Measurements from ENCODE around the gene HOXA11. TPM values are rescaled to one million over a fixed set of nuclear protein-coding genes. Genes with fewer than 3 reads are reported as not detected.

The HOXA11 gene
- total and polyA plus RNA-seq, 5 donors: not detected

DNA sequence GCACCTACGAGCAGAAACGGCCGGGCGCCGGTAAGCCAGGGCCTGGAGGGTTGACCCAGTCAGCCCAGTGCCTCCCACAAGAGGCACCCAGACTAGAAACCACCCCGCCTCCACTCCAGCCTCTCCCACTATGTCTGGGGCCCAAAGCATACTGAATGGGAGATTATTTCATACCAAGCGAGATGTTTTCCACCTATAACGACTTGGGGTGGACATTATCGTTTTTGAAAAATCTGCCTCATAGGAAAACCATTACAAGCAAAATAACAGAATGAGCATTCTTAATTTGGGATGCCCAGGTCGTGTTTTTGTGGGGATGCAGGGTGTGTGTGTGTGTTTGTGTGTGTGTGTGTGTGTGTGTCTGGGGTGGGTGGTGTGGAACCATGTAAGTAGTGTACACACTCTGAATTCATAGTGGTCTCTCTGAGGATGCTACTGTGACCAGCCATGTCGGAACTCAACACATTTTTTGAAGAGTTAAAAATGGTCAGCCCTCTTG is 39.1 kb downstream of the HOXA11 start:
- 44% methylated on average over 11 of the region's 11 CpGs for WGBS
- H3K27me3 ChIP-seq (ENCODE audit: control insufficient read depth, insufficient read depth): peaks cover 3% of the 10 kb centered on the region
- H3K4me3 ChIP-seq (ENCODE audit: low read length): no peak overlapping the region
- intact Hi-C loops (cut with DNase I): loop anchor here in 1 of 4 donors (5.0 kb wide), 1 partner anchor 294 kb away; no protein-coding TSS in a partner anchor
- no peak overlapping the region for H3K27ac ChIP-seq (ENCODE audit: low read length)
- no peaks in the 10 kb centered on the region for H3K9me3 ChIP-seq (ENCODE audit: control insufficient read depth, low read length)
- H3K4me1 ChIP-seq (ENCODE audit: control insufficient read depth, insufficient read depth, low read length): no peaks in the 10 kb centered on the region
- no peak for DNase-seq
- no peak for ATAC-seq

GRCh38 chr7:27145165-27145913 is 39.7 kb downstream of the HOXA11 start:
- Histone ChIP-seq H3K4me3 (ENCODE audit: low read length) (peak overlapping the region; percentile 0), H3K27ac (ENCODE audit: low read length) (no peak overlapping the region), H3K27me3 (ENCODE audit: control insufficient read depth, insufficient read depth) (peaks cover 3% of the 10 kb centered on the region), H3K4me1 (ENCODE audit: control insufficient read depth, insufficient read depth, low read length) (no peaks in the 10 kb centered on the region), H3K9me3 (ENCODE audit: control insufficient read depth, low read length) (no peaks in the 10 kb centered on the region)
- 37% methylated on average over 47 of the region's 47 CpGs for WGBS
- intact Hi-C loops (cut with DNase I): loop anchor here in 1 of 4 donors (5.0 kb wide), 1 partner anchor 293 kb away; no protein-coding TSS in a partner anchor
- DNase-seq (peak in 1 of 3 donors; percentile 15), ATAC-seq (no peak)

DNA sequence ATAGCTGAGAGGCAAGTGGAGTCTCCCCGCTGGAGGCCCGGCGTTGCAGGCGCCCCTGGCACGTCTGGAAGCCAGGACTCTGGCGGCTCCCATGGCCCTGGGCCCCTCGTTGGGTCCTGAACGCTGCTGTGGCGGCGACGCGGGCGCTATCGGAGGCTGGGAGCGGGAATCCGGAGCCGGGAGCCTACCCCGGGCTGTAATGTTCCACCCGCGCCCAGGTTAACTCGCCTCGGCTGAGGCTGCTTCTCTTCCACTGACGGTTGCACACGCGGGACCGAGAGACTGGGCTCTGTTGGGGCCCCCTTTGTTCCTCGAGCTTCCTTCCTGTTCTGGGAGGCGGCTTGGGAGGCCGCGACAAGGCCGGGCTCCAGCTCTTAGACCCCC is 40.3 kb downstream of the HOXA11 start:
- Histone ChIP-seq H3K27ac (ENCODE audit: low read length) (no peak overlapping the region), H3K27me3 (ENCODE audit: control insufficient read depth, insufficient read depth) (peaks cover 3% of the 10 kb centered on the region), H3K9me3 (ENCODE audit: control insufficient read depth, low read length) (no peaks in the 10 kb centered on the region), H3K4me3 (ENCODE audit: low read length) (peak overlapping the region; percentile 0), H3K4me1 (ENCODE audit: control insufficient read depth, insufficient read depth, low read length) (no peaks in the 10 kb centered on the region)
- intact Hi-C loops (cut with DNase I): loop anchor here in 1 of 4 donors (5.0 kb wide), 1 partner anchor 292 kb away; no protein-coding TSS in a partner anchor
- no peak for ATAC-seq
- peak in 1 of 3 donors; percentile 51 for DNase-seq
- 23% methylated on average over 31 of the region's 31 CpGs for WGBS

- H3K9me3 ChIP-seq (ENCODE audit: control insufficient read depth, low read length): no peaks in the 10 kb centered on the region
- H3K4me1 ChIP-seq (ENCODE audit: control insufficient read depth, insufficient read depth, low read length): no peaks in the 10 kb centered on the region
- intact Hi-C loops (cut with DNase I): no loop called here
- H3K27ac ChIP-seq (ENCODE audit: low read length): no peak overlapping the region
- DNase-seq: peak in 1 of 3 donors; percentile 42
- WGBS: 24% methylated on average over 40 of the region's 40 CpGs
- ATAC-seq: no peak
- peaks cover 3% of the 10 kb centered on the region for H3K27me3 ChIP-seq (ENCODE audit: control insufficient read depth, insufficient read depth)
- peak overlapping the region; percentile 64 for H3K4me3 ChIP-seq (ENCODE audit: low read length)
Measured at GRCh38 chr7:27143950-27144780, 40.9 kb downstream of the HOXA11 start.

GRCh38 chr7:27143023-27143949 is 41.7 kb downstream of the HOXA11 start, which contains the start of gene HOXA5:
Gene HOXA5 (minus strand): TSS chr7:27143681. CDS start chr7:27143607, 74 bp downstream.
- Histone ChIP-seq H3K27me3 (ENCODE audit: control insufficient read depth, insufficient read depth) (peaks cover 3% of the 10 kb centered on the region), H3K27ac (ENCODE audit: low read length) (peak within 1 kb of the TSS; percentile 33)

GRCh38 chr7:27142580-27143022 is 42.4 kb downstream of the HOXA11 start:
- Histone ChIP-seq H3K4me1 (ENCODE audit: control insufficient read depth, insufficient read depth, low read length) (no peaks in the 10 kb centered on the region), H3K4me3 (ENCODE audit: low read length) (peak overlapping the region; percentile 64), H3K27me3 (ENCODE audit: control insufficient read depth, insufficient read depth) (peaks cover 3% of the 10 kb centered on the region), H3K9me3 (ENCODE audit: control insufficient read depth, low read length) (no peaks in the 10 kb centered on the region), H3K27ac (ENCODE audit: low read length) (no peak overlapping the region)
- ATAC-seq: peak in 1 of 2 donors; percentile 5
- WGBS: 12% methylated on average over 29 of the region's 29 CpGs
- intact Hi-C loops (cut with DNase I): no loop called here
- no peak for DNase-seq

More at GRCh38 chr7:27143023-27143949, 41.7 kb downstream of the HOXA11 start, which contains the start of gene HOXA5:
- DNase-seq (peak in 2 of 3 donors; percentile 57 to 78), ATAC-seq (peak; percentile 69 to 80)
- 15% methylated on average over 86 of the region's 86 CpGs for WGBS
- no peaks in the 10 kb centered on the region for H3K4me1 ChIP-seq (ENCODE audit: control insufficient read depth, insufficient read depth, low read length)
- H3K4me3 ChIP-seq (ENCODE audit: low read length): peak within 1 kb of the TSS; percentile 64
- no peaks in the 10 kb centered on the region for H3K9me3 ChIP-seq (ENCODE audit: control insufficient read depth, low read length)
- intact Hi-C loops (cut with DNase I): no loop called here

DNA sequence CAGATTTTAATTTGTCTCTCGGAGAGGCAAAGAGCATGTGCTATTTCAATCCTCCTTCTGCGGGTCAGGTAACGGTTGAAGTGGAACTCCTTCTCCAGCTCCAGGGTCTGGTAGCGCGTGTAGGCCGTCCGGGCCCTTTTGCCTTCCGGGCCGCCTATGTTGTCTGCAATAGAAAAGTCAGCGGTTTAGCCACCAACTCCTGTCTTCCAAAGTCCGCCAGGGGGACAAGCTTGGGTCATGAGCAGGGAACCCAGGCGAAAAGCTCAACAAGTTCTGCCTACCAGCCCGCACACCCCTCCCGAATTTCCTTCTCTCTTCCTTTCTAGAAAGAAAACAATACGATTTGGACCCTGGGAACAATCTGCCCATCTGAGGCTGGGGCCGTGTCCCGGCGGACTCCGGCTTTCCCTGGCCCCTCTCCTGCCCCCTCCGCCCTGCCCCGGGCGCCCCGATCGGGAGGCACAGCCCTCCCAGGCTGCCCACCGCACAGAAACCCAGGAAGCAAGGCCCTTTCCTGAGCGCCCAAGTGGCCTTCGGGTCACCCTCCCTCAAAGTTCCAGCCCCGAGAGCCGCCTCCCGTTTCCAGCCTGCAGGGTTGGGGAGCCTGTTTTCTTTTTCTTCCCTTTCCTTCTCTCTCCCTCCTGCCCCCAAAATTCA is 43.0 kb downstream of the HOXA11 start:
- no peaks in the 10 kb centered on the region for H3K9me3 ChIP-seq (ENCODE audit: control insufficient read depth, low read length)
- 23% methylated on average over 30 of the region's 30 CpGs for WGBS
- DNase-seq (no peak), ATAC-seq (peak in 1 of 2 donors; percentile 13)
- intact Hi-C loops (cut with DNase I): no loop called here
- H3K4me3 ChIP-seq (ENCODE audit: low read length): peak overlapping the region; percentile 64
- H3K27ac ChIP-seq (ENCODE audit: low read length): no peak overlapping the region
- H3K27me3 ChIP-seq (ENCODE audit: control insufficient read depth, insufficient read depth): peaks cover 3% of the 10 kb centered on the region
- no peaks in the 10 kb centered on the region for H3K4me1 ChIP-seq (ENCODE audit: control insufficient read depth, insufficient read depth, low read length)

GRCh38 chr7:27141137-27141922 is 43.7 kb downstream of the HOXA11 start:
- 57% methylated on average over 18 of the region's 18 CpGs for WGBS
- intact Hi-C loops (cut with DNase I): no loop called here
- H3K9me3 ChIP-seq (ENCODE audit: control insufficient read depth, low read length): no peaks in the 10 kb centered on the region
- no peak overlapping the region for H3K27ac ChIP-seq (ENCODE audit: low read length)
- ATAC-seq (no peak), DNase-seq (no peak)
- H3K27me3 ChIP-seq (ENCODE audit: control insufficient read depth, insufficient read depth): peaks cover 3% of the 10 kb centered on the region
- H3K4me3 ChIP-seq (ENCODE audit: low read length): peak overlapping the region; percentile 64
- no peaks in the 10 kb centered on the region for H3K4me1 ChIP-seq (ENCODE audit: control insufficient read depth, insufficient read depth, low read length)

DNA sequence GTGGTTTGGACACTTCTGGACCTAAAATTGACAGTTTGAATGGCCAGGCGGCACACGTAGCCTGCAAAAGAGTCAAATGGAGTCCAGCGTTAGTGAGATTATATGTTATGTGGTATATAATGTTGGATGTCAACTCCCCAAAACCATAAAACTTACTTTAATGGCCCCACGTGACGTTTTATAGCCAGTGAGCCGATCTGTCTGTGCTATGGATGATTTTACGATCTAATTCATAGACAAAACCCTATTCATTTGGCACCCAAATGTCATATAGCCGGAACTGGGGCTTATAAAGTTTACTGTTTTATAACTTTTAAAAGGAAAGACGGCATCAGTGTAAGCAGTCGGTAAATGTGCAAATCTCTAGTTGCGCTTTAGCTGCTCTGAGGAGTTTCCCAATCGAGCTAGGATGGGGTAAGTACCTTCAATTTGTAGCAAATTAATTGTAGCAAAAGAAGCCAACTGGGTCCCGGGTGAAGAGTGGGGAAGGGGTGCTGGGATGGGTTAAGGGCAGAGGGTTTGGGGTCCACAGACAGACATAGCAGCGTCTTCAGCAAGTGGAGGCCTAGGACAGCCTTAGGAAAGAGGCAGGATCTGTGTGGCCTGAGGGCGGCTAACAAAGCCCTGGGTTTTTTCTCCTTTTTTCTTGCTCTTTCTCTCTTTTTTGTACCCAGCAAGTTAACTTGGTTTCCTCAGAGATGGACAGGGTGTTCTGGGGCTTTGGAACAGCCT is 44.7 kb downstream of the HOXA11 start:
- H3K9me3 ChIP-seq (ENCODE audit: control insufficient read depth, low read length): no peaks in the 10 kb centered on the region
- 57% methylated on average over 15 of the region's 15 CpGs for WGBS
- intact Hi-C loops (cut with DNase I): no loop called here
- H3K27me3 ChIP-seq (ENCODE audit: control insufficient read depth, insufficient read depth): peaks cover 3% of the 10 kb centered on the region
- no peak for ATAC-seq
- DNase-seq: no peak
- no peaks in the 10 kb centered on the region for H3K4me1 ChIP-seq (ENCODE audit: control insufficient read depth, insufficient read depth, low read length)
- H3K4me3 ChIP-seq (ENCODE audit: low read length): no peak overlapping the region
- H3K27ac ChIP-seq (ENCODE audit: low read length): no peak overlapping the region
